ENCODE measurements around the gene AFG1L. TPM values are rescaled to one million over a fixed set of nuclear protein-coding genes. Genes with fewer than 3 reads are reported as not detected.
A peak's percentile ranks its signal among the peaks of the same experiment; 100 is the strongest.

AFG1L gene
- total RNA-seq, 6 experiments from 2014 or later: 4.8 to 5.7 (median 5.3) TPM

DNA sequence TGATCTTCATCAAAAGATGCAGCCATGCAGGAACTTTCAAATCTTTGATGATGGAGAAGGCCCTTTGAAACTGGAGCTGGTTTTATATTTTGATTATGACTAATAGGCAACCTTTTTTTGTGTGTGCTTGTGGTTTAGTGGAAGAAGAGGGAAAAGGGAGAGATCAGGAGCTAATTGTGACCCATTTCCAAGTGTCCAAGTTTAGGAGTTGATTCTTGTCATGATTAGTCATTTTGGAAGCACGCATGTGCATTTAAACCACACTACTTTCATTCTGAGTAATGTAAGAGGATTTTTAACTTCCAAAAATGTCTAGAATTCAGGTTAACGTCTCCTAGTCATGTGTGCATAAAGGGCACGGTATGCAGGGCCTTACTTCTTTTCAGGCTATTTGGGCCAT lies 269.3 kb downstream of the AFG1L start:
- TF ChIP-seq, protein P1, sequence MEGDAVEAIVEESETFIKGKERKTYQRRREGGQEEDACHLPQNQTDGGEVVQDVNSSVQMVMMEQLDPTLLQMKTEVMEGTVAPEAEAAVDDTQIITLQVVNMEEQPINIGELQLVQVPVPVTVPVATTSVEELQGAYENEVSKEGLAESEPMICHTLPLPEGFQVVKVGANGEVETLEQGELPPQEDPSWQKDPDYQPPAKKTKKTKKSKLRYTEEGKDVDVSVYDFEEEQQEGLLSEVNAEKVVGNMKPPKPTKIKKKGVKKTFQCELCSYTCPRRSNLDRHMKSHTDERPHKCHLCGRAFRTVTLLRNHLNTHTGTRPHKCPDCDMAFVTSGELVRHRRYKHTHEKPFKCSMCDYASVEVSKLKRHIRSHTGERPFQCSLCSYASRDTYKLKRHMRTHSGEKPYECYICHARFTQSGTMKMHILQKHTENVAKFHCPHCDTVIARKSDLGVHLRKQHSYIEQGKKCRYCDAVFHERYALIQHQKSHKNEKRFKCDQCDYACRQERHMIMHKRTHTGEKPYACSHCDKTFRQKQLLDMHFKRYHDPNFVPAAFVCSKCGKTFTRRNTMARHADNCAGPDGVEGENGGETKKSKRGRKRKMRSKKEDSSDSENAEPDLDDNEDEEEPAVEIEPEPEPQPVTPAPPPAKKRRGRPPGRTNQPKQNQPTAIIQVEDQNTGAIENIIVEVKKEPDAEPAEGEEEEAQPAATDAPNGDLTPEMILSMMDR (IDR thresholded peaks at IDR 0.05): no peak
- Mint-ChIP-seq H3K9me3 (no peaks in the 10 kb centered on the region), H3K4me1 (ENCODE audit: low read depth) (peaks cover 66% of the 10 kb centered on the region), H3K4me3 (peak overlapping the region; percentile 97), H3K27me3 (ENCODE audit: insufficient read depth) (peaks cover 2% of the 10 kb centered on the region; the same call in 1 of the 2 replicates), H3K27ac (peak overlapping the region; percentile 86), H3K36me3 (ENCODE audit: low read depth) (peaks cover 36% of the 10 kb centered on the region)
- DNase-seq: peak; percentile 98

DNA sequence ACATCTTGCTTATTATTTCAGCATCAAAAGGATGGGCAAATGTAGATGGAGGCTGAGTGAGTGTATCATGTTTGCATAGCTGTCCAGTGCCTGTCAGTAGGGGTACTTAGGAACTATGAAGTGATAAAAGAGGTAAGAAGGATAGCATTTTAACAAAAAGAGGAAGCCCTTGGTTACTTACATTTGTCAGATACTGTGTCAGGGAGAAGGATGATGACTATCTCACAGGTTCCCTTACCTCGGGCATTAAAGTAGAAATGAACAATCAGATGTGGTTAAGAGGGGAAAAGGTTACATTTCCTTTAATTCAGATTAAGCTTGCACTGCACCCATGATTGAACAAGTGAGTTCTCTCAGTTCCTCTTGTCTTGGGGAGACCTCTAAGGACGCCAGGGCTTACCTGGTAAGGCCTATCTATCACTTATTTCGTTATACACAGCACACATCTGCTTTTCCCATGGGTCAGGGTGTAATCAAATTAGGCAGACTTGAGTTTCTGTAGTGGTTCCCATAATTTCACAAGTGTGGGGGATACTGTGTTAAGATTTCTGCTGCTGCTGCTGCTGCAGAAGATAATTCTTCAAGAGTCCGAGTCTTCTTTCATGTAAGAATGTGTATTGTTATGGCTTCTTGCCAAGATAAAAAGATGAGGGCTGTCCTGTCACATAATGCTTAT lies 270.4 kb downstream of the AFG1L start:
- peaks cover 71% of the 10 kb centered on the region for H3K4me1 Mint-ChIP-seq (ENCODE audit: low read depth)
- TF ChIP-seq, protein P1 (IDR thresholded peaks at IDR 0.05): no peak
- DNase-seq: no peak
- peaks cover 40% of the 10 kb centered on the region for H3K36me3 Mint-ChIP-seq (ENCODE audit: low read depth)
- H3K27ac Mint-ChIP-seq: peak overlapping the region; percentile 86
- peaks cover 2% of the 10 kb centered on the region; the same call in 1 of the 2 replicates for H3K27me3 Mint-ChIP-seq (ENCODE audit: insufficient read depth)
- peak overlapping the region; percentile 97 for H3K4me3 Mint-ChIP-seq
- no peaks in the 10 kb centered on the region for H3K9me3 Mint-ChIP-seq

DNA sequence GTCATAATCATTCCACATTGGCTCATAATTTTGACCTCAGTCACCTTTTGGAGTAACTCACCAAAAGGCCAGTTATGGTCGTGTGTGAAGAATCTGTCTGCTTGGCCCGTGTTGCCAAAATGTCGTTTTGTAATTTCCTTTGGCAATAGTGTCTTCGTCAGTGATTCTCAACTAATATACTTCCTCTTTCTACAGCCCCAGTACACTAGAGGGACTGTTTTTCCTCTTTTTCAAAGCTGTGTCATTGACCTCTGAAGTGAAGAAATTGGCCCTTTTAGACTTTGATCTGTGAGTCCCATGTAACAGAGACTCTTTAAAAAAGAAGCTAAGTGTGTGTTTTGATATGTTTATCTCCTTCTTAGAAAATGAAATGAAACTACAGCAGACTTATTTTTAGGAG lies 271.0 kb downstream of the AFG1L start:
- H3K27me3 Mint-ChIP-seq (ENCODE audit: insufficient read depth): peaks cover 2% of the 10 kb centered on the region; the same call in 1 of the 2 replicates

DNA sequence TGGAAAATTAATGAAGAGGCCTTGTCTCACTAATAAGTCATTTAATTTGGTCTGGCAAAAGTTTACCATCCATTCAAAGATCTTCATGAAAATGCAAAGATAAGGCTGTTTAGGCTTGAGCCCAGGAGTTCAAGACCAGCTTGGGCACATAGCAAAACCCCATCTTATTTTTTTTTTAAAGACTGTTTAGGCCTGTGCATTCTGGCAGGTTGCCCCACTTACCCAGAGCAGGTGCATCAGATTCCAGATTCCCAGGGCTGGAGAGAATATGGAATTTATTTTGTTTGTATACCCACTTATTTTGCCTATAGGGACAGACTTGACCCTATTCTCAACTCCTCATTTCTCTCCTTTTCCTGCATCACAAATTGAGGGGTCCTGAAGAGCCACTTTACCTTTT lies 271.6 kb downstream of the AFG1L start:
- peak overlapping the region; percentile 86 for H3K27ac Mint-ChIP-seq
- peaks cover 48% of the 10 kb centered on the region for H3K36me3 Mint-ChIP-seq (ENCODE audit: low read depth)
- H3K4me3 Mint-ChIP-seq: peak overlapping the region; percentile 97
- TF ChIP-seq, protein P1 (IDR thresholded peaks at IDR 0.05): no peak
- H3K9me3 Mint-ChIP-seq: no peaks in the 10 kb centered on the region
- DNase-seq: no peak
- H3K4me1 Mint-ChIP-seq (ENCODE audit: low read depth): peaks cover 75% of the 10 kb centered on the region
- peaks cover 2% of the 10 kb centered on the region; the same call in 1 of the 2 replicates for H3K27me3 Mint-ChIP-seq (ENCODE audit: insufficient read depth)

More for the DNA sequence above, 271.0 kb downstream of the AFG1L start:
- peak; percentile 71 for DNase-seq
- H3K4me1 Mint-ChIP-seq (ENCODE audit: low read depth): peaks cover 71% of the 10 kb centered on the region
- H3K4me3 Mint-ChIP-seq: peak overlapping the region; percentile 97
- no peaks in the 10 kb centered on the region for H3K9me3 Mint-ChIP-seq
- peaks cover 43% of the 10 kb centered on the region for H3K36me3 Mint-ChIP-seq (ENCODE audit: low read depth)
- TF ChIP-seq, protein P1 (IDR thresholded peaks at IDR 0.05): peak; percentile 20; the same call in 1 of the 2 replicates
- H3K27ac Mint-ChIP-seq: peak overlapping the region; percentile 86

DNA sequence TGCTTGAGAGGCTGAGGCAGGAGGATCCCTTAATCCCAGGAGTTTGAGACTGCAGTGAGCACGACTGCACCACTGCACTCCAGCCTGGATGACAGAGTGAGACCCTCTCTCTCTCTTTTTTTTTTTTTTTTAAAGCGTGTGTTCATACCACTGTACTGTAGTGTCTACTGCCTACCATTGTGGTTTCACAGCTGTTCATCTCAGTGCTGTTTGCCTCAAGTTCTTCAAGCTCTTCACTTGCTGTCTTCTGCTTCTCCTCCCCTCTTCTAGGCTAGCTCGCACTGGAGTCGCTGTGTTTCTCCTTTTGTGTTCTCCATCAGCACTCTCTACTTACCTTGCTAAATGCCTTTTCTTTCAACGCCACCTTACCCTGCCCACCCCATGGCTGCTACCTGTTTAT lies 273.2 kb downstream of the AFG1L start:
- H3K4me3 Mint-ChIP-seq: no peak overlapping the region
- TF ChIP-seq, protein P1 (IDR thresholded peaks at IDR 0.05): no peak
- H3K27ac Mint-ChIP-seq: no peak overlapping the region
- H3K4me1 Mint-ChIP-seq (ENCODE audit: low read depth): peaks cover 72% of the 10 kb centered on the region
- no peaks in the 10 kb centered on the region for H3K27me3 Mint-ChIP-seq (ENCODE audit: insufficient read depth)
- H3K36me3 Mint-ChIP-seq (ENCODE audit: low read depth): peaks cover 38% of the 10 kb centered on the region
- DNase-seq: no peak
- H3K9me3 Mint-ChIP-seq: no peaks in the 10 kb centered on the region
